Measurements from ENCODE around the gene OR9Q1.
"Not testable (repeated sequence)": the region's sequence is repeated elsewhere in the genome, so short reads cannot be mapped to it uniquely, and the experiment has no call there.

The OR9Q1 gene, protein sequence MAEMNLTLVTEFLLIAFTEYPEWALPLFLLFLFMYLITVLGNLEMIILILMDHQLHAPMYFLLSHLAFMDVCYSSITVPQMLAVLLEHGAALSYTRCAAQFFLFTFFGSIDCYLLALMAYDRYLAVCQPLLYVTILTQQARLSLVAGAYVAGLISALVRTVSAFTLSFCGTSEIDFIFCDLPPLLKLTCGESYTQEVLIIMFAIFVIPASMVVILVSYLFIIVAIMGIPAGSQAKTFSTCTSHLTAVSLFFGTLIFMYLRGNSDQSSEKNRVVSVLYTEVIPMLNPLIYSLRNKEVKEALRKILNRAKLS

DNA sequence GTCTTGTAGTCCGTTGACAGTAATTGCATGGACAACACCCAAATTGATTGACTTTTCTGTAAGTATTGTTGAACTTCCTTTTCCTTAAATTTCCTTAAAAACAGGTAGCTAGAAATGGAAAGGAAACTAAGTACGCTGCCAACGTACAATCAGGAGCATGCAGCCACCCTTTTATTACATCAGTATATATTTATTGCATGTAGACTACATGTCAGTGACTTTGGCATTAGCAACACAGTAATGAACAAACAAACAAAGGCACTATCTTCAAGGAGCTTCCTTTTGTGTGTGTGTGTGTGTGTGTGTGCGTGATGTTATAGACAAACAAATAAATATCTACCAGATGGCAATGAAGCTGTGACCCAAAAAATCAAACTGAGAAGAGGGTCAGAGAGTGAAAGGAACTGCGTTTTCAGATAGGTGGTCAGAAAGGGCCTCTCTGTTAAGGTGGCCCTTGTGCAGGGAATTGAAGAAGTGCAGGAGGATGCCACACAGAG, at the start of gene OR9Q1:
TSS of gene OR9Q1 (plus strand) at position 447 of the 497 bp plus-strand sequence. CDS start 155,564 bp downstream, outside the sequence.
- DNase-seq: no peak

- no peak for DNase-seq
Measured at GRCh38 chr11:57974132-57974531, 49.5 kb upstream of the OR9Q1 start.

GRCh38 chr11:57974848-57975601, 48.7 kb upstream of the OR9Q1 start:
- DNase-seq: no peak

DNA sequence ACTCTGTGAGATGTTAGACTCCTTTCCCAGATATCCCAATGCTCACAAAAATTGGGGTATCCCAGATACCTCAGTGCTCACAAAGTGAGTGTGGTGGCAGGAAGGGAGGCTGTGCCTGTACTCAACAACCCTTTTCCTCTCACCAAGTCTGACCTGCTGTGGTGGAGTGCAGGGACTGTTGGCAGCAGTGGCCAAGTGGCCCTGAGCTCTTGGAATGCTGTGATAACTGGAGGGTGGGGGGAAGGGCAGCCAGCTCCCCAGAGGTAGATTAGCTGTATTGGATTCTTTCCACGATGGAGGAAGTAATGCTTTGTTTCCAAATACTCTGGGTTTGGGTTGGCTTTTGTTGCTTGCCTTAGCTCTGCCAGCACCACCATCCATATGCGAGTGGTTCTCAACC, 46.0 kb upstream of the OR9Q1 start:
- no peak for DNase-seq

DNA sequence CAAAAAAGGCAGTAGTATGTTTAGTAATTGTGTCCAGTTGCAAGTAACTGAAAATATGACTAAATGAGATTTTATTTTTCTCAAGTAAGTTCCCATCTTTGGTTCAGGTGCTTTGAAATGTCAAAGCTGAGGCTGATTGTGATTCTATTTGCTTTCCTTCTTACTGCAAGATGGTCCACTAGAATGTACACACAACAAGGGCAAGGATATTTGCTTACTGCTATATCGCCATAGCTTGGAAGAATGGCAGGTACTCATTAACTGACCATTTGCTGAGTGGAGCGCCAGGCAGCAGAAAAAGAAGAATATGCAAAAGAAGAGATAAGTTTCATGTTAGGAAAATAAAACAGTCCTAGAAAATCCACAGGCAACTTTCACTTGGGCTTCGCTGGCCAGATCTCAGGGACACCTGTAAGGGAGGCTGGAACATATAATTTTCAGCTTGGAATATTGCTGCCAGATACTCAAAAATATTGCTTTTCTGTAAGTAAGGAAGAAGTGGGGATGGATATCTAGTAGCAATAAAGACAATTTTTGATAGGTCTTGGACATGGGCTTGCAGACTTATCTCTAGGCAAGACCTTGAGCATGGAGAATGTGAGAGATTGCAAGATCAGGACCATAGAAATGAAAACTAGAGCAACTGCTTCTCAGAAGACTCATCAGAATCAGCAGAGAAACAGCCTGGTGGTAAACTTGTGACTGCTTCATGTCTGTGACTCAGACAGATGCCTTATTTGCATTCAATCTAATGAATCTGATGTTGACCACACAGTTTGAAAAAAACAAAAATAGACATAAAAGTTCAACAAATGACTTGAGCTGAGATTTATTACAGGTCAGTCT, 44.8 kb upstream of the OR9Q1 start:
- DNase-seq: peak; percentile 13

GRCh38 chr11:57979532-57980079, 44.1 kb upstream of the OR9Q1 start:
- no peak for DNase-seq

GRCh38 chr11:57980201-57980600, 43.5 kb upstream of the OR9Q1 start:
- DNase-seq: no peak

DNA sequence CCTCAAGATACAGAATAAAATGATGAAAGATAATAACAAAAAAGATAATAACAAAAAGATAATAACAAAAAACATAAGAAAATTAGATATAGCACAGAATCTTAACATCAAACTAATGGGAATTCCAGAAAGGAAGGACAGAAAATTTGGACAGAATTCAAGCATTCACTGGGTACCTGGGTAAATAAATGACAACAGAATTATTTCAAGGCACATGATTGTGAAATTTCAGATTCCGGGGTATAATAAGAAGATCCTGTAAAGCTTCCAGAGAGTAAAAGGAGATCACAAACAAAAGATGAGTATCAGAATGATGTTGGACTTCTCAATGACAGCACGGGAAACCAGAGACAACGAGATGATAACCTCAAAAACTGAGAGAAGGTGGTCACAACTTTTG, 42.1 kb upstream of the OR9Q1 start:
- DNase-seq: no peak

GRCh38 chr11:57982776-57983175, 40.9 kb upstream of the OR9Q1 start:
- no peak for DNase-seq

- DNase-seq: no peak
Measured at GRCh38 chr11:57983191-57983590, 40.5 kb upstream of the OR9Q1 start.

DNA sequence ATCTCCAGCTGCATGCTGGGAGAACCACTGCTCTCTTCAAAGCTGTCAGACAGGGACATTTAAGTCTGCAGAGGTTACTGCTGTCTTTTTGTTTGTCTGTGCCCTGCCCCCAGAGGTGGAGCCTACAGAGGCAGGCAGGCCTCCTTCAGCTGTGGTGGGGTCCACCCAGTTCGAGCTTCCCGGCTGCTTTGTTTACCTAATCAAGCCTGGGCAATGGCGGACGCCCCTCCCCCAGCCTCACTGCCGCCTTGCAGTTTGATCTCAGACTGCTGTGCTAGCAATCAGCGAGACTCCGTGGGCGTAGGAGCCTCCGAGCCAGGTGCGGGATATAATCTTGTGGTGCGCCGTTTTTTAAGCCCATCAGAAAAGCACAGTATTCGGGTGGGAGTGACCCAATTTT, 24.2 kb upstream of the OR9Q1 start:
- DNase-seq: not testable (repeated sequence)

DNA sequence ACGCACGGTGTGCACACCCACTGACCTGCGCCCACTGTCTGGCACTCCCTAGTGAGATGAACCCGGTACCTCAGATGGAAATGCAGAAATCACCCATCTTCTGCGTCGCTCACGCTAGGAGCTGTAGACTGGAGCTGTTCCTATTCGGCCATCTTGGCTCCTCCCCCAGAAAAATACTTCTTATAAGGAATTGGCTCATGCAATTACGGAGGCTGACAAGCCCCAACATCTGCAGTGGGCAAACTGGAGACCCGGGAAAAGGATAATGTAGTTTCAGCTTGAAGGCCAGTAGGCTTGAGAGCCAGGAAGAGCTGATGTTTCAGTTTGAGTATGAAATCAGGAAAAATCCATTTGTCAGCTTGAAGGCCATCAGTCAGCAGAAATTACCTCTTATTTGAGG, 23.7 kb upstream of the OR9Q1 start:
- DNase-seq: not testable (repeated sequence)

- no peak for DNase-seq
Measured at GRCh38 chr11:58000699-58001098, 23.0 kb upstream of the OR9Q1 start.

GRCh38 chr11:58003036-58003435, 20.6 kb upstream of the OR9Q1 start:
- no peak for DNase-seq

GRCh38 chr11:58003591-58003990, 20.1 kb upstream of the OR9Q1 start:
- DNase-seq: no peak

DNA sequence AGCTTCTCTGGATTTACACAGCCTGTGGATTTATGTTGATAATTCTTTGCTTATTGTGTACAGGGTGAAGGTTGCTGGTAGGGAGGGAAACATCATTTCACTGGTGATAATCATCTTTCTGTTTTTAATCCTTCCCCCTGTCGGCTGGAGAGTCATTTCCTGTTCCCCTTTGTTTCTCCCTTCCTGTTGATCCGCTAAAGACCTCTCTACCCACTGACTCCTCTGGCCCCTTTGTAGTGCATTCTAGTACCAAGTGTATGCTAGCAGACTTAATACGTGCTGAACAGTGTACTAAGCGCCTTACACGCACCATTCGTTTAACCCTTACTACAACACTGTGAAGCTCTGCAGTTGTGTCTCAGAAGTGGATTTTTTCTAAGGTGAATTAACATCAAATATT, 19.0 kb upstream of the OR9Q1 start:
- DNase-seq: no peak

GRCh38 chr11:58006940-58007339, 16.7 kb upstream of the OR9Q1 start:
- peak; percentile 74 for DNase-seq

DNA sequence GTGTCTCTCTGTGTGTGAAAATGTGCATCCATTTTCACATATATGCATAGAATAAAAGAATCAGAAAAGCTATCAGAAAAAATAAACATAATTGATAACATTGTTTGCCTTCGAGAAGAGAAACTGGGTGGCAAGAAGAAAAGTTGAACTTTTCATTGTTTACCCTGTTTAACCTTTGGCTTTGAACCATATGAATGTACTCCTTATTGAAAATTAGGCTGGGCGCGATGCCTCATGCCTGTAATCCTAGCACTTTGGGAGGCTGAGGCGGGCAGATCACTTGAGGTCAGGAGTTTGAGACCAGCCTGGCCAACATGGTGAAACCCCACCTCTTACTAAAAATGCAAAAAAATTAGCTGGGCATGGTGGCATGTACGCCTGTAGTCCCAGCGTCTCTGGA, 11.9 kb upstream of the OR9Q1 start:
- no peak for DNase-seq

- peak; percentile 74 for DNase-seq
Measured at GRCh38 chr11:58024601-58025091, 965 bp downstream of the OR9Q1 start.

- peak; percentile 87 for DNase-seq
Measured at GRCh38 chr11:58027341-58027740, 3.7 kb downstream of the OR9Q1 start.

DNA sequence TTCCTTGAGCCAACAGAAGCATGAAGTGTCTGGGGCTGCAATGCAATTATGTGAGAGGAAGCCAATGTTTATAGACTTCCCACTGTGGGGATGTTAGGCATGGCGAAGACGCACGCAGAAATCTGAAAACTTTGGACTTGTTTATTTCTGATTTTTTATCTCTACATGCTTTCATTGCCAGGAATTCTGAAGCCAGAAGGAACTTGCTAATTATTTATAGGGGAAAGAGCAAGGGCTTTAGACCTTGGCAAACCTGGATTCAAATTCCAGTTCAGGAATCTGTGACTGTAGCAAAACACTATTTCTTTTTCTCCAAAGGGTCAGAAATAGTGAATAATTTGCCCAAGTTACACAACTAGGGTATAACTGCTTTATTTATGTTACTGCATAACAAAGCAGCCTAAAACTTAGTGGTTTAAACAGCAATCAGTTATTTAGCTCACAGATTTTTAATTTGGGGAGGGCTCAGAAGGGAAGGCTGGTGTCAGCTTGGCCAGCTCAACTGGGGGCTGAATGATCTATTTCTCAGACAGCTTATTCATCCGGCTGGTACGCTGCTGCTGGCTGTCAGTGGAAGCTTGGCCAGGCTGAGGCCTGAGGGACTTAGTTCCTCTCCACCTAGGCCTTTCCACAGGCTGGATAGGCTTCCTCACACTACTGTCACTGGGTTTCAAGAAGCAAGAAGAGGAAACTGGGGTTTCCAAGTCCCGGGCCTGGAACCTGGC, 5.2 kb downstream of the OR9Q1 start:
- DNase-seq: peak; percentile 37

DNA sequence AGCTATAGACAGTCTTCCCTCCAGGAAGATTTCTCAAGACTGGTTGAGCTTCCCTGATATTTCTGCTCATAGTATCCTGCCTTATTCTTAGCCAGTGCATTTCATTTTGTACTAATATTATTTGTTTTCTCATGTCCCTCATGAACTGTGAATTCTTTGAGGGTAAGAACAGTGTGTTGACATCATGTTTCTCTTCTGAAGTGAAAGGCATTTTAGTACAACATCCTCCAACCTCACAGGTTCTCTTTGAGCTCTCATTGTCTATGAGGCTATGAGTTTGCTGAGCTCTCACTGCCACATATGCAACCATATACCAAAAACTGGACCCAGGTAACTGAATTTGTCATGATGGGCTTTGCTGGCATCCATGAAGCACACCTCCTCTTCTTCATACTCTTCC, 7.0 kb downstream of the OR9Q1 start, which contains the start of gene OR6Q1:
TSS of gene OR6Q1 (plus strand) at position 301 of the 400 bp plus-strand sequence. CDS start at position 301, 0 bp downstream.
- DNase-seq: no peak

All from HCEC 1CT (cell line).